Measurements from ENCODE around the gene PDE4D. TPM values are rescaled to one million over a fixed set of nuclear protein-coding genes. Genes with fewer than 3 reads are reported as not detected.
"Not testable (repeated sequence)": the region's sequence is repeated elsewhere in the genome, so short reads cannot be mapped to it uniquely, and the experiment has no call there.

The PDE4D gene
- total RNA-seq, 1 experiment from 2014 or later, result 61.2 TPM

DNA sequence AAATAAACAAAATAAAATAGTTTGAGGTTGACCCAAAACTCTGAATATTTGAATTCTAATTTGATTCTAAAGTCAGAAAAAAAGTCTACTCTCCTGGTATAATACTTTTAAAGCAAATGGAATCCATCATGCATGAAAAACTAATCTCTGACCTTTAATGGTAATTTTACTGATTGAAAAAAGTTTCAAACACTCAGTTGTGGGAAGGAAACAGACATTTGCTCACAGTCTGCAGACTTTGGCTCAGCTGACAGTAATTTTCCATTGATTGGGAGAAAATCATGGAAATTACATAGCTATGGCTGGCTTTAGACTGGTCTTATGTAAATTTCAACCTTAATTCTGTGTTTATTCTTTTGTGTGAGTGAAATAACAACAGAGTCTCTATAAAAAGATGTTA lies 574.3 kb downstream of the PDE4D start:
- H3K9me2 ChIP-seq (replicated peaks; ENCODE audit: insufficient read depth, low read length), result no peaks in the 10 kb centered on the region
- H3K79me2 ChIP-seq (ENCODE audit: low read length), result no peaks in the 10 kb centered on the region
- H3K9me3 ChIP-seq (ENCODE audit: low read length), result no peaks in the 10 kb centered on the region
- H3K4me2 ChIP-seq (ENCODE audit: low read depth, low read length, poor library complexity, severe bottlenecking), result no peak overlapping the region
- H3K36me3 ChIP-seq (ENCODE audit: insufficient read depth, low read length), result no peaks in the 10 kb centered on the region
- no peak overlapping the region for H3K9ac ChIP-seq (ENCODE audit: low read length)
- H2AFZ ChIP-seq (ENCODE audit: low read length), result no peak overlapping the region
- H3K27ac ChIP-seq (ENCODE audit: low read length), result no peak overlapping the region
- H3K27me3 ChIP-seq (ENCODE audit: low read length), result no peaks in the 10 kb centered on the region
- peaks cover 7% of the 10 kb centered on the region; the same call in 1 of the 2 replicates for H3K4me1 ChIP-seq (ENCODE audit: low read length)
- no peak for DNase-seq
- no peak overlapping the region for H3K4me3 ChIP-seq (ENCODE audit: low read length)
- no peaks in the 10 kb centered on the region for H4K20me1 ChIP-seq (ENCODE audit: insufficient read depth, low read depth, low read length)

DNA sequence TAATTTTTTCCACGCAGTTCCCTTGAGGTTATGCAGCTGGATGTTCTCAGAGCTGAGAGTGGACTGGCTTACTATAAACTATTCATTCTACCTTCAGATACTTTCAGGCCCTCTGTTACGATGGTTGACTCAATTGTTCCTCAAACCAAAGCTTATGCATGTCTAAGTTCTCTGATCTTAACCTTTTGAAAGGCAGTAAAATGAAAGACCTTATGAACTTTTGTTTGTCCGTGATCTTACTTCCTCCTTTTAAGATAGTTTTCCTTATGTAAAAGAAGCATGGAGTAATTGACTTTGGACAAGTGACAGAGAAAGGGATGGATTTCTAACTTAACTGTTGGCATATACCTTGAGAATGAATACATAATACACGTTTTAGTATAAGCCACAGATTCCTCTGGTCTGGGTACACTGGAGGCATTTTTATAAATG lies 575.7 kb downstream of the PDE4D start:
- Histone ChIP-seq H3K27me3 (ENCODE audit: low read length) (no peaks in the 10 kb centered on the region), H3K79me2 (ENCODE audit: low read length) (no peaks in the 10 kb centered on the region), H3K4me2 (ENCODE audit: low read depth, low read length, poor library complexity, severe bottlenecking) (no peak overlapping the region)

DNA sequence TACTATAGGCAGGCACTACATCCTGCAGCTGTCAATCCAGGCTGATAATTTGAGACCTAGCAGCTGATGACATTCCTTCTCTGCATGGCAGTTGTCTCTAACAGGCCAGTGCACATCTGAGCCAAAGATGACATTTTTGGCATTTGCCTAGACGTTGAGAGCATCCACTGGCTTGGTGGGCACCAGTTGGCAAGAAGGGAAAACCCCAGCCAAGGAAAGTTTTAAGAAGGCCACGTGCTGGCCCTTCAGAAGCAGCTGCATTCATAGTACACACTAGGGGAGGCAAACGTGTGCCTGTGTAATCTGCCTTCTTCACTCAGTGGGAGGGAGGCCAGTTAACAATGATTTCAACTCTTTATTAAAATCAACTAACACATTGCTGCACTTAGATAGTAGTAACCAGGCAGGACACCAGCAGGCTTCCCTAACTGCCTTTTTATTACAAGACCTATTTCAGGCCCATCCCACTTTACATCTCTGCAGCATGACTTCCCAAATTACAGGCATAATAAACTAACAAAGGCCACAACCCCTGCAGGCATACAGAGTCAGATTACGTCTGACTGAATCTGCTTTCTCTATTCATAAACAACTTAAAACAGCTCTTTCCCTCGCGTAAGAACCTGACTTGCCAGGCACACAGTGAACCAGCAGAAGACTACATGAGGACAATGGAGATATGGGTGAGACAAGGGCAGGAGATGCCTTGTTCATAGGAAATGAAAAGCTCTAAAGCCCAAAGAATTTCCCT lies 576.3 kb downstream of the PDE4D start:
- H2AFZ ChIP-seq (ENCODE audit: low read length), result no peak overlapping the region
- H3K27ac ChIP-seq (ENCODE audit: low read length), result no peak overlapping the region
- no peaks in the 10 kb centered on the region for H3K9me2 ChIP-seq (replicated peaks; ENCODE audit: insufficient read depth, low read length)
- H3K9me3 ChIP-seq (ENCODE audit: low read length), result no peaks in the 10 kb centered on the region
- no peak overlapping the region for H3K9ac ChIP-seq (ENCODE audit: low read length)
- DNase-seq, result no peak
- H3K4me3 ChIP-seq (ENCODE audit: low read length), result no peak overlapping the region
- no peaks in the 10 kb centered on the region for H4K20me1 ChIP-seq (ENCODE audit: insufficient read depth, low read depth, low read length)
- H3K27me3 ChIP-seq (ENCODE audit: low read length), result no peaks in the 10 kb centered on the region
- H3K4me1 ChIP-seq (ENCODE audit: low read length), result peaks cover 7% of the 10 kb centered on the region; the same call in 1 of the 2 replicates
- H3K4me2 ChIP-seq (ENCODE audit: low read depth, low read length, poor library complexity, severe bottlenecking), result no peak overlapping the region
- no peaks in the 10 kb centered on the region for H3K36me3 ChIP-seq (ENCODE audit: insufficient read depth, low read length)
- H3K79me2 ChIP-seq (ENCODE audit: low read length), result no peaks in the 10 kb centered on the region

More for the DNA sequence above, 575.7 kb downstream of the PDE4D start:
- H3K9me2 ChIP-seq (replicated peaks; ENCODE audit: insufficient read depth, low read length), result no peaks in the 10 kb centered on the region
- H4K20me1 ChIP-seq (ENCODE audit: insufficient read depth, low read depth, low read length), result no peaks in the 10 kb centered on the region
- H3K4me1 ChIP-seq (ENCODE audit: low read length), result peaks cover 7% of the 10 kb centered on the region; the same call in 1 of the 2 replicates
- H3K27ac ChIP-seq (ENCODE audit: low read length), result no peak overlapping the region
- no peaks in the 10 kb centered on the region for H3K36me3 ChIP-seq (ENCODE audit: insufficient read depth, low read length)
- no peak overlapping the region for H2AFZ ChIP-seq (ENCODE audit: low read length)
- no peak for DNase-seq
- H3K4me3 ChIP-seq (ENCODE audit: low read length), result no peak overlapping the region
- H3K9me3 ChIP-seq (ENCODE audit: low read length), result no peaks in the 10 kb centered on the region
- H3K9ac ChIP-seq (ENCODE audit: low read length), result no peak overlapping the region

DNA sequence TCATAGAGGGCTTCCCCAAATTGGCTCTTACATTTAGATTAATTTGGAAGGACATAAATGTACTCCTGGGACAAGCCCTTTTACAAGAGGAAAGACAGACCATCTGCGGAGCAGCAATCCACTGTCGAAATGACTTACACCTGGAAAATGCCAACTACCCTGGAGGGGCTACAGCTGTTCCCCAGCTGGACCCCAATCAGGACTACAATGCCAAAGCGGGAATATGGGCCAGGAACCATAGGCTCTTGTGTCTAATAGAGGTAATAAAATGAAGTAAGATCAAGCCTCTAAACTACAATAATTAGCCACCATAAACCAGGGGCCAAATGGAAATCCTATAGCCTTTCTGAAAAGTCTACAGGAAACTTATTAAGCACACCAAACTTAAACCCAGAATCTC lies 581.3 kb downstream of the PDE4D start:
- H4K20me1 ChIP-seq (ENCODE audit: insufficient read depth, low read depth, low read length), result no peaks in the 10 kb centered on the region
- H3K9ac ChIP-seq (ENCODE audit: low read length), result no peak overlapping the region
- no peak for DNase-seq
- H3K79me2 ChIP-seq (ENCODE audit: low read length), result no peaks in the 10 kb centered on the region
- no peaks in the 10 kb centered on the region for H3K27me3 ChIP-seq (ENCODE audit: low read length)
- no peaks in the 10 kb centered on the region for H3K4me1 ChIP-seq (ENCODE audit: low read length)
- no peaks in the 10 kb centered on the region for H3K9me3 ChIP-seq (ENCODE audit: low read length)
- no peak overlapping the region for H2AFZ ChIP-seq (ENCODE audit: low read length)
- no peaks in the 10 kb centered on the region for H3K36me3 ChIP-seq (ENCODE audit: insufficient read depth, low read length)
- no peak overlapping the region for H3K27ac ChIP-seq (ENCODE audit: low read length)
- no peak overlapping the region for H3K4me2 ChIP-seq (ENCODE audit: low read depth, low read length, poor library complexity, severe bottlenecking)
- no peaks in the 10 kb centered on the region for H3K9me2 ChIP-seq (replicated peaks; ENCODE audit: insufficient read depth, low read length)
- no peak overlapping the region for H3K4me3 ChIP-seq (ENCODE audit: low read length)

DNA sequence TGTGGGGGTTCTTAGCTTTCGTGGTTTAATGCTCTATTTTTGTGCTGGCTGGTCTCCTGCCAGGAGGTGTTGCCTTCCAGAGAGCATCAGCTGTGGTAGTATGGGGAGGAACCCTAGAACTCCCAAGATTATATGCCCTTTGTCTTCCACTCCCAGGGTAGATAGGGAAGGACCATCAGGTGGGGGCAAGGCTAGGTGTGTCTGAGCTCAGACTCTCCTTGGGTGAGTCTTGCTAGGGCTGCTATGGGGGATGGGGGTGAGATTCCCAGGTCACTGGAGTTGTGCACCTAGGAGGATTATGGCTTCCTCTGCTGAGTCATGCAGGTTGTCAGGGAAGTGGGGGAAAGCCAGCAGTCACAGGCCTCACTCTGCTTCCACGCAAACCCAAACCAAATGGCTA lies 584.8 kb downstream of the PDE4D start:
- H3K4me3 ChIP-seq (ENCODE audit: low read length); H3K27ac ChIP-seq (ENCODE audit: low read length); H3K4me2 ChIP-seq (ENCODE audit: low read depth, low read length, poor library complexity, severe bottlenecking); H3K36me3 ChIP-seq (ENCODE audit: insufficient read depth, low read length); H3K9me3 ChIP-seq (ENCODE audit: low read length); H2AFZ ChIP-seq (ENCODE audit: low read length); H3K79me2 ChIP-seq (ENCODE audit: low read length); H3K4me1 ChIP-seq (ENCODE audit: low read length); H3K9me2 ChIP-seq (replicated peaks; ENCODE audit: insufficient read depth, low read length); H4K20me1 ChIP-seq (ENCODE audit: insufficient read depth, low read depth, low read length); DNase-seq; H3K9ac ChIP-seq (ENCODE audit: low read length); H3K27me3 ChIP-seq (ENCODE audit: low read length): not testable (repeated sequence)

DNA sequence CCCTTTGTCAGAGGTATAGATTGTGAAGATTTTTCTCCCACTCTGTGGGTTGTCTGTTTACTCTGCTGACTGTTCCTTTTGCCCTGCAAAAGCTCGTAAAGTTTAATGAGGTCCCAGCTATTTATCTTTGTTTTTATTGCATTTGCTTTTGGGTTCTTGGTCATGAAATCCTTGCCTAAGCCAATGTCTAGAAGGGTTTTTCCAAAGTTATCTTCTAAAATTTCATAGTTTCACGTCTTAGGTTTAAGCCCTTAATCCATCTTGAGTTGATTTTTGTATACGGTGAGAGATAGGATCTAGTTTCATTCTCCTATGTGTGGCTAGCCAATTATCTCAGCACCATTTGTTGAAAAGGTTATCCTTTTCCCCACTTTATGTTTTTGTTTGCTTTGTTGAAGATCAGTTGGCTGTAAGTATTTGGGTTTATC lies 590.2 kb downstream of the PDE4D start:
- H3K27me3 ChIP-seq (ENCODE audit: low read length); DNase-seq; H3K36me3 ChIP-seq (ENCODE audit: insufficient read depth, low read length); H2AFZ ChIP-seq (ENCODE audit: low read length); H3K4me2 ChIP-seq (ENCODE audit: low read depth, low read length, poor library complexity, severe bottlenecking); H3K27ac ChIP-seq (ENCODE audit: low read length); H3K79me2 ChIP-seq (ENCODE audit: low read length); H4K20me1 ChIP-seq (ENCODE audit: insufficient read depth, low read depth, low read length); H3K9me2 ChIP-seq (replicated peaks; ENCODE audit: insufficient read depth, low read length); H3K9me3 ChIP-seq (ENCODE audit: low read length); H3K4me1 ChIP-seq (ENCODE audit: low read length); H3K9ac ChIP-seq (ENCODE audit: low read length); H3K4me3 ChIP-seq (ENCODE audit: low read length): not testable (repeated sequence)

DNA sequence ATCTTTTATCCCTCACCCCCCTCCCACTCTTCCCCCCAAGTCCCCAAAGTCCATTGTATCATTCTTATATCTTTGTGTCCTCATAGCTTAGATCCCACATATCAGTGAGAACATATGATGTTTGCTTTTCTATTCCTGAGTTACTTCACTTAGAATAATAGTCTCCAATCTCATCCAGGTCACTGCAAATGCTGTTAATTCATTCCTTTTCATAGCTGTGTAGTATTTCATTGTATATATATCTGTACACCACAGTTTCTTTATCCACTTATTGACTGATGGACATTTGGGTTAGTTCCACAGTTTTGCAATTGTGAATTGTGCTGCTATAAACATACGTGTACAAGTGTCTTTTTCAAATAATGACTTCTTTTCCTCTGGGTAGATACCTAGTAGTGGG lies 591.0 kb downstream of the PDE4D start:
- H3K9me2 ChIP-seq (replicated peaks; ENCODE audit: insufficient read depth, low read length); H3K79me2 ChIP-seq (ENCODE audit: low read length); H3K4me2 ChIP-seq (ENCODE audit: low read depth, low read length, poor library complexity, severe bottlenecking); H3K4me1 ChIP-seq (ENCODE audit: low read length); H3K9me3 ChIP-seq (ENCODE audit: low read length); H2AFZ ChIP-seq (ENCODE audit: low read length); H3K9ac ChIP-seq (ENCODE audit: low read length); H3K36me3 ChIP-seq (ENCODE audit: insufficient read depth, low read length); H3K27me3 ChIP-seq (ENCODE audit: low read length); H3K27ac ChIP-seq (ENCODE audit: low read length); DNase-seq; H4K20me1 ChIP-seq (ENCODE audit: insufficient read depth, low read depth, low read length); H3K4me3 ChIP-seq (ENCODE audit: low read length): not testable (repeated sequence)

DNA sequence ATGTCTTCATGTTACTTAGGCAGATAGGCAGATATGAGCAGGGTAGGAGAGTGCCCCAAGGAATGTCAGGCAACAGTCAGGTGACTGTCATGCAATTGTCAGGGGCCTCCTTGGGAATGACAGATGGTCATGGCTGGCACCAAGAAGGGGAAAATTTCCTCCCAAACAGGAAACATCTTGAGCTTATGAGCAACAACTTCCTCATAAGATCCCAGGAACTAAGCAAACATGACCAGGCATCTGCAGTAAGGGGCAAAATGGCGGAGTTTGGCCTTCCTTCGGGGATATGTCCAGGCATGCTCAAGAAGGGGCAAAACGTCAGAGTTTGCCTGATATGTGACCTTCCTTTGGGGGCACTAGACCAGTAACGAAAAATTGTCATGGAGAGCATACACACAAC lies 591.8 kb downstream of the PDE4D start:
- Histone ChIP-seq H3K9me3 (ENCODE audit: low read length) (no peaks in the 10 kb centered on the region), H3K9ac (ENCODE audit: low read length) (no peak overlapping the region), H3K4me1 (ENCODE audit: low read length) (no peaks in the 10 kb centered on the region), H3K4me3 (ENCODE audit: low read length) (no peak overlapping the region), H3K4me2 (ENCODE audit: low read depth, low read length, poor library complexity, severe bottlenecking) (no peak overlapping the region), H3K27ac (ENCODE audit: low read length) (no peak overlapping the region), H2AFZ (ENCODE audit: low read length) (no peak overlapping the region), H3K36me3 (ENCODE audit: insufficient read depth, low read length) (no peaks in the 10 kb centered on the region), H4K20me1 (ENCODE audit: insufficient read depth, low read depth, low read length) (no peaks in the 10 kb centered on the region), H3K9me2 (replicated peaks; ENCODE audit: insufficient read depth, low read length) (no peaks in the 10 kb centered on the region), H3K27me3 (ENCODE audit: low read length) (no peaks in the 10 kb centered on the region), H3K79me2 (ENCODE audit: low read length) (no peaks in the 10 kb centered on the region)
- DNase-seq, result no peak

Data from Karpas-422 (cell line).